GM18861 (cell line): ENCODE measurements around the gene OCEL1.
A peak's percentile ranks its signal among the peaks of the same experiment; 100 is the strongest.
"Not testable (repeated sequence)": the region's sequence is repeated elsewhere in the genome, so short reads cannot be mapped to it uniquely, and the experiment has no call there.

Source experiments
- ATAC-seq: cut with Tn5 transposase; IDR thresholded peaks from one replicate; pipeline ENCODE4 v1.9.1; 2021; ENCODE audit not compliant: unreplicated experiment

Gene OCEL1, protein sequence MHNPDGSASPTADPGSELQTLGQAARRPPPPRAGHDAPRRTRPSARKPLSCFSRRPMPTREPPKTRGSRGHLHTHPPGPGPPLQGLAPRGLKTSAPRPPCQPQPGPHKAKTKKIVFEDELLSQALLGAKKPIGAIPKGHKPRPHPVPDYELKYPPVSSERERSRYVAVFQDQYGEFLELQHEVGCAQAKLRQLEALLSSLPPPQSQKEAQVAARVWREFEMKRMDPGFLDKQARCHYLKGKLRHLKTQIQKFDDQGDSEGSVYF

DNA sequence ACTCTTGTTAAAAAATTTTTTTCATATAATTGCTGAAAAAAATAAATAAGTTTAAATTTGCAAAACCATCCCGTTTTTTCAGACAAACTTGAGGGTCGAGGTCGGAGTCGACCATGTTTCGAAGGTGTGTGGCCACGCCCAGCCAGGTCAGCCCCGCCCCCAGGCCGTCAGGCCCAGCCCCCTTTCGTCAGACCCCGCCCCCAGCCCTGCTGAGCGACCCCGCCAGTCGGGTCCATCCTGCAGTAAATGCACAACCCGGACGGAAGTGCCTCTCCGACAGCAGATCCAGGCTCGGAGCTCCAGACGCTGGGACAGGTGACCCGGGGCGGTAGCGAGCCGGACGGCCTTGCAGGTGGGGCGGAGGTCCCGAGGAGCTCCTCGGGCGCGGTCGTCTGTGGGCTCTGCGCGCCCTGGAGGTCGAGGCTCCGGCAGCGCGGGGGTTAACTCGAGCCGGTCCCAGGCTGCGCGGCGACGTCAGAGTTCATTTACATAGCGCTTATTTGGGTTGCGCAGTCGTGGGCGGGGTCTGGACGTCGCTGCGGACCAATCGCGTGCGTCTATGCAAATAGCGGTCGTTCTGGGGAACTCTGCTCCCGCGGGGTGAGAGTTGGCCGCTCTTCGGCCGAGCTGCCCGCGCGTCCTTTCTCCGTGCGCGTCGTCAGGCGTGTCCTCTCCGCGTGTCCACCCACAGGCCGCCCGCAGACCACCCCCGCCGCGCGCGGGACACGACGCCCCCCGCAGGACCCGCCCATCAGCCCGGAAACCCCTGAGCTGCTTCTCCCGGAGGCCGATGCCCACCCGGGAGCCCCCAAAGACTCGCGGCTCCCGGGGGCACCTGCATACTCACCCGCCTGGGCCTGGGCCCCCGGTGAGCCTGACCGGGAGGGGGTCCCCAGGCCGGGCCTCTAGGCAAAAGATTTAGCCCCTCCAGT, at the start of gene OCEL1:
Gene OCEL1 (plus strand): TSS at position 225 of the 932 bp plus-strand sequence. CDS start 22 bp downstream, at position 247.
- ATAC-seq: peak; percentile 85

DNA sequence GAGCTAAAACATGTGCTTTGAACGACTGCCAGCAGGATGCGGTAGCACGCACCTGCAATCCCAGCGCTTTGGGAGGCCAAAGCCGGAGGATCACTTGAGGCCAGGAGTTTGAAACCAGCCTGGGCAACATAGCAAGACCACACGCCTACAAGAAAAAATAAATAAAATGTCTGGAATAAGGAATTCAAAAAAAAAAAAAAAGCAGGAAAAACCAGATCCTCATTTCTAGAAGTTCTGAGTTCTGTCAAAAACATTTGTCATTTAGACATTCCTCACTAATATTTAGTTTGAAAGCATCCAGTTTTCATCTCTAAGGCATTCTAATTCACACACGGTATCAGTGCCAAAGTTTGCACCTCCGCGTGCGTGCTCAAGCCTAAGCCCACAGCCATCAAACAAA, 47.7 kb upstream of the OCEL1 start:
- ATAC-seq: no peak

DNA sequence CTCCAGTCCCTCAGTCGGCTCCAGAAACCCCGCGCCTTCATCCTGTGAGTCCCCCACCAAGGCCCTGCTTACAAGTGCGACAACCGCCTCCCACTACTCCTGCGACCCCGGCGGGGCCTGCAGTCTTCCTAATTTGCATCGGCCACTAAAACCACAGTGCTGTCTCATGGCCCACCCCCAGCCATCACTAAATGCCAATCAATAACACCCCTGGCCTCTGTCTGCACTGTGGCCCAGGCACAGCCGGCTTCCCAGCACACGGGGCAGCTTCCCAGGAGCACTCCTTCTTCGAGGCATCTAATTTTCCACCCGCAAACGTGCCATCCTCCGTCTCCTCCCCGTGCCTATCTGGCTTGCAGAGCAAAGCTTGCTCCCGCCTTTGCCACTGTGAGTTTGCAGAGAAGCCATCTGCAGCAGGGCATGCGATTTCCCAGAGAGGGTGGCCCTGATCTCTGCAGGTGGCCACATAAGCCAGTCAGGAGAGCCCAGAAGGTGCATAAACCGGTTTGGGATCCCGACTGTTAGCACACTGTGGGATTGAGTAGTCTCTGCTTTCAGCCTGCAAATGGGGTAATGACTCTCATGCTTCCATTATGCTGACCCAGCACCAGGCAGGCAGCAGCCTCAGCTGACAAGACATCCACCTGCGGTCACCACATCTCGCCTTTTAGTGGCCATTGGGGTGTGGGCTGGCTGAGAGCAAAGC, 44.9 kb upstream of the OCEL1 start:
- ATAC-seq: no peak

DNA sequence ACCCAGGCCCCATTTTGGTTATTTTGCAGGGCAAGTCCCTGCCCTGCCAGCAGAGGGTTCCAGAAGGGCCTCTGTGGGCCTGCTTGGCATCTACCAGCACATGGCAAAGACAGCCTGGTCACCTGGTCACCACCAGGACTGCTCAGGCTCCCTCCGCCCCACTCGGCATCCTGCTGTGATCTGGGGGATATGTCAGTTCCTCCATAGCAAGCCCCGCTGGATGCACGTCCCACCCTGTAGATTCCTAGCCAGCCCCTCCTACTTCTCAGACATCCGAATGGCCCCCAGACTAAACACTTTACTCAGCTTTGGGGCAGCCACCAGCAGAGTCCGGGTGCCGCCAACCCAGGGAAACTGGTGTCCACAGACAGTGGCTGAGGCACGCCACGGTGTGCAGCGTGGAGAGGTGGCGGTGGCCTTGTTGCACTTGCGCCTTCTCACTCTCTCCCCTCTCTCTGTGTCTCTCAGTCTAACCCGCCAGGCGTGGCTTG, 42.7 kb upstream of the OCEL1 start:
- ATAC-seq: no peak

DNA sequence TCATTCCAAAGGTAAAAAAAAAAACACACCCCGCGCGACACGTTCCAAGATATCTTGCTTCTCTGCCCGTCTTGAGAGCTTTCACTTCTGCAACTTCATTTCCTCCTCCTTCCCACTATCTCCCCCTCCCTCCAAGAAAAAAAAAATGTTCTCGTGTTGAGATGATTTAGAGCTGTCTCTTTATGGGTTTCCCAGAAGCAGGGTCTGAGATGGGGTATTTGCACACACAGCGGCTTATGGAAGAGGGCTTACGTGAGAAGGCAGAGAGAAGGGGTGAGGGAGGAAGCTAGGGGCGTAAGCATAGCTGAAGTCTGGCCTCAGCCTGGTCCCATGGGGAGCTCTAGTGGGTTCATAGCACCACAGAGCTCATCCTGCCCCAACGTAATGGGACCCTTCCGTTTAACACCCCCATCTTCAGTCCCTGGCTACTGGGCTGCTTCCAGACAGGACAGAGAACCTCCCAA, 42.1 kb upstream of the OCEL1 start:
- peak; percentile 66 for ATAC-seq

DNA sequence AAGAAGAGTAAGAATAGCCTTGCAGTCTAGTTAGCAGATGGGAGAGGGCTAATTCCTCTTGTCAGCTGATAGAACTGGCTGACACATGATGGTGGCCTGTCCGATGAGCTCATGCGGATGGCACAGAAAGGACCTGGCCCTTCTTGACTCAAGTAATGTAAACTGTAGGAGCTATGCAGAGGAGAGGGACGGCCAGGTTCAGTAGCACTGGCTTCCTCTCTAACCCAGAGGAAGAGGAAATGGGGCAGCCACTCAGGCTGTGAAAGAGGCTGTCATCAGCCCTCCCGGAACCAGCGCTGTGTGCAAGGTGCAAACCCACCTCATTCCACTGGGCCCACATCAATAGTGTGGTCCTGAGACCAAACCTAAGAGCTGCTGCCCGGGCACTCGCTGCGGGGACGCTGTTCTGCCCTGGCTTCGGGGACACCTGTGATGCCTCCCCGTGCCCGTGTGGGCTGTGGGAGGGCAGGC, 41.6 kb upstream of the OCEL1 start:
- peak; percentile 9 for ATAC-seq

DNA sequence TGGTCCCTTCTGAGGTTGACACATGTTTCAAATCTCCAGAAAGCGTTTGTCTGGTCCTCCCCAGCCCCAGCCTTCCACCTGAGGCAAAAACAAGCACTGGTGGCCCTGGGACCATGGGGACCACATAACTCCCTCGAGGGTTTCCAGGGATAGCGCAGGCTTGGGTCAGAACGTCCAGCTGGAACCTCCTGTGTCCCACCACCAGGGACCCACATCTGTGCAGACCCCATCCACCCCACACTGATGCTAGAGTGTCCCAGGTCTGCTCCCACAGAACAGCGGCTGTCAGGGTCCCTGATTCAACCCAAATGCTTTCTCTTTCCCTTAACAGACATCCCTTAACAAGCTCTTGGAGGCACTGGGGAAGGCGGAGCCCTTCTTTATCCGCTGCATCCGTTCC, 40.4 kb upstream of the OCEL1 start:
- no peak for ATAC-seq

DNA sequence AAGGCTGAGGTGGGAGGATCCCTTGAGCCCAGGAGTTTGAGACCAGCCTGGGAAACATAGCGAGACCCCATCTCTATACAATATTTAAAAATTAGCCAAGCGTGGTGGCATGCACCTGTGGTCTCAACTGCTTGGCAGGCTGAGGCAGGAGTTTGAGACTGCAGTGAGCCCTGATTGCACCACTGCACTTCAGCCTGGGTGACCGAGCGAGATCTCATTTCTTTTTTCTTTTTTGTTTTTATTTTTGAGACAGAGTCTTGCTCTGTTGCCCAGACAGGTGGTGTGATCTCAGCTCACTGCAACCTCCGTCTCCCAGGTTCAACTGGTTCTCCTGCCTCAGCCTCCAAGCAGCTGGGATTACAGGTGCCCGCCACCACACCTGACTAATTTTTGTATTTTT, 34.3 kb upstream of the OCEL1 start:
- ATAC-seq: not testable (repeated sequence)

DNA sequence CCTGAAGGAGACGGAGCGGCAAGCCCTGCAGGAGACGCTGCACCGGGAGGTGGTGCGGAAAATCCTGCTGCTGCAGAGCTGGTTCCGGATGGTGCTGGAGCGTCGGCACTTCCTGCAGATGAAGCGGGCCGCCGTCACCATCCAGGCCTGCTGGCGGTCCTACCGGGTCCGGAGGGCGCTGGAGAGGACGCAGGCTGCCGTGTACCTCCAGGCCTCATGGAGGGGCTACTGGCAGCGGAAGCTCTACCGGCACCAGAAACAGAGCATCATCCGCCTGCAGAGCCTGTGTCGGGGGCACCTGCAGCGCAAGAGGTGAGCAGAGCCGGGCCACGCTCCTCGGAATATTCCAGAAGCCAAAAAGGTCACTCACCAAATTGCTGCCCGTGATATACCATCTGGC, 33.3 kb upstream of the OCEL1 start:
- no peak for ATAC-seq

DNA sequence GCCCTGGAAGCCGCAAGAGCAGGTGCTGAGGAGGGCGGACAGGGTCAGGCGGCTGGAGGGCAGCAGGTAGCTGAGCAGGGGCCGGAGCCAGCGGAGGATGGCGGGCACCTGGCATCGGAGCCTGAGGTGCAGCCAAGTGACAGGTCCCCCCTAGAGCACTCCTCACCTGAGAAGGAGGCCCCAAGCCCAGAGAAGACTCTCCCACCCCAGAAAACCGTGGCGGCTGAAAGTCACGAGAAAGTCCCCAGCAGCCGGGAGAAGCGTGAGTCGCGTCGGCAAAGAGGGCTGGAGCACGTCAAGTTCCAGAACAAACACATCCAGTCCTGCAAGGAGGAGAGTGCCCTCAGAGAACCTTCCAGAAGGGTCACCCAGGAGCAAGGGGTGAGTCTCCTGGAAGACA, 31.4 kb upstream of the OCEL1 start:
- ATAC-seq: no peak

DNA sequence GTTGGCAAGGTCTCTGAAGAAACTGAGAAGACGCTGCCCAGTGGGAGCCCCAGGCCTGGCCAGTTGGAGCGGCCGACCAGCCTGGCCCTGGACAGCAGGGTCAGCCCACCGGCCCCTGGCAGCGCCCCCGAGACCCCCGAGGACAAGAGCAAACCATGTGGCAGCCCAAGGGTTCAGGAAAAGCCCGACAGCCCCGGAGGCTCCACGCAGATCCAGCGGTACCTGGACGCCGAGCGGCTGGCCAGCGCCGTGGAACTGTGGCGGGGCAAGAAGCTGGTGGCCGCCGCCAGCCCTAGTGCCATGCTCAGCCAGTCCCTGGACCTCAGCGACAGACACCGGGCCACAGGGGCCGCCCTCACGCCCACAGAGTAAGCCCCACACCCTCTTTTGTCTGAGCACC, 30.9 kb upstream of the OCEL1 start:
- no peak for ATAC-seq

DNA sequence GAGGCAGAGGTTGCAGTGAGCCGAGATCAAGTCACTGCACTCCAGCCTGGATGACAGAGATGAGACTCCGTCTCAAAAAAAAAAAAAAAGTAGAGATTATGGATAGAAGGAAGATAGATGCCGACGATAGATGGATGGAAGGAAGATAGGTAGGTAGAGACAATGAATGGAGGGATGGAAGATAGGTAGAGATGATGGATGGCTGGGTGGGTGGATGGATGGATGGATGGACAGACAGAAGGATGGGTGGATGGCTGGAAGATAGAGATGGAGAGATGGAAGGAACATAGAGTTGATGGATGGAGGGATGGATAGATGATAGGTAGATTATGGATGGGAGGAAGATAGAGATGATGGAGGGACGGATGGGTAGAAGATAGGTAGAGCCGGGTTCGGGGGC, 29.4 kb upstream of the OCEL1 start:
- ATAC-seq: no peak

DNA sequence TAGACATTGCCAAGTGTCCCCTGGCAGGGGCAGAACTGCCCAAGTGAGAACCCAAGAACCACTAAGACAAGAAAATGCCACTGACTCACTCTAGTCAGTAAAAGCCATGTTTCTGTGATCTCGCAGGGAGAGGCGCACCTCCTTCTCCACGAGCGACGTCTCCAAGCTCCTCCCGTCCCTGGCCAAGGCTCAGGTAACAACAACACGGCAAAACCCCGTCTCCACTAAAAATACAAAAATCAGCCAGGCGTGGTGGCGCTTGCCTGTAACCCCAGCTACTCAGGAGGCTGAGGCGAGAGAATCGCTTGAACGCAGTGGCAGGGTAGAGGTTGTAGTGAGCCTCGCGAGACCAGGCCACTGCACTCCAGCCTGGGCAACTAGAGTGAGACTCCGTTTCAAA, 28.4 kb upstream of the OCEL1 start:
- no peak for ATAC-seq

DNA sequence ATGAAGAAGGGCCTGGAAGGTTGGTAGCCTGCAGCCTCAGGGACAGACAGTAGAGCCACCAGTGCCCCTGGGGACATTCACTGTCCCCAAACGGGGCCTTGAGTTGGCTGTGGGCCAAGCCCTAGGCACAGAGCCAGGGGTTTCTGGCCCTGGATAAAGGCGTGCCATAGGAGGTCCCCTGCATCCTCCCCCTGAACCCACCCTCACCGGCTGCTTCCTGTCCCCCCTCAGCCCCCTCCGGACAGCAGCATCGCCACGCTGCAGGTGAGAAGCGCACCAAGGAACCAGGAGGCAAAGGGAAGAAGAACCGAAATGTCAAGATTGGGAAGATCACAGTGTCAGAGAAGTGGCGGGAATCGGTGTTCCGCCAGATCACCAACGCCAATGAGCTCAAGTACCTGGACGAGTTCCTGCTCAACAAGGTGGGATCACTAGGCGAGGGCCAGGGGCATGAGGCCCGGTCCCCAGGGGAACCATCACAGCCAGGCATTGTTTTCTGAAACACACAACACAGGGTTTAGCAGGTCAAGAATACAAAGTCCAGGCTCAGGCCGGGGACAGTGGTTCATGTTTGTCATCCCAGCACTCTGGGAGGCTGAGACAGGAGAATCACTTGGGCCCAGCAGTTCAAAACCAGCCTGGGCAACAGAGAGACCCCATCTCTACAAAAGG, 25.5 kb upstream of the OCEL1 start:
- ATAC-seq: no peak

DNA sequence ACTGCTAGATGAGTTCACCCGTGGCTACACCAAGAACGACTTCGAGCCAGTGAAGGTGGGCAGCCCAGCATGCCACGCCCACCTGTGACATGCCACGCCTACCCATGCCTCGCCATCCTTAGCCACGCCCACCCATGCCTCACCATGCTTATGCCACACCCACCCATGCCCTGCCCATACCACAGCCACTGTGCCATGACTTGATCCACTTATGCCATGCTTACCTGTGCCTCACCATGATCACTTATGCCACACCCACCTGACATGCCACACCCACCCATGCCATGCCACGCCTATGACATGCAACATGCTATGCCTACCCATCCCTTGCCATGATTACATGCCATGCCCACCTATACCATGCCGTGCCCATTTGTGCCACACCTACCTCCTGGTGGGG, 23.8 kb upstream of the OCEL1 start:
- ATAC-seq: no peak

DNA sequence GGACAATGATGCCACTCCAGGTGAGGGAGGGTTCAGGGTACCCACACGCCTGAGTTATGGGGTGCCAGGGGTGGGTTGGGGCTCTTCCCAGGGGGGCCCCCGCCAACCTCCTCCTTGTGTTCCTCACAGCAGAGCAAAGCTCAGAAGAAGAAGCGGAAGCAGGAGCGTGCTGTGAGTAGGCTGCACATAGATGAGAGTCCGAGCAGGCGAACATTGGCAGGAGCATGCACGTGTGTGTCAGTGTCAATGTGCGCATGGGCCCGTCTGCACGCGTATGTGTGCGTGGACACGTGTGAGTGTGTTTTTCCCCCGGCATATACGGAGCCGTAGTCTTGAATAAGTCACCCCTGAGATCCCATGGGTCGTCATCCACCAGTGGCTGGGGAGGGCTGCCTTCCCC, 23.3 kb upstream of the OCEL1 start:
- no peak for ATAC-seq

DNA sequence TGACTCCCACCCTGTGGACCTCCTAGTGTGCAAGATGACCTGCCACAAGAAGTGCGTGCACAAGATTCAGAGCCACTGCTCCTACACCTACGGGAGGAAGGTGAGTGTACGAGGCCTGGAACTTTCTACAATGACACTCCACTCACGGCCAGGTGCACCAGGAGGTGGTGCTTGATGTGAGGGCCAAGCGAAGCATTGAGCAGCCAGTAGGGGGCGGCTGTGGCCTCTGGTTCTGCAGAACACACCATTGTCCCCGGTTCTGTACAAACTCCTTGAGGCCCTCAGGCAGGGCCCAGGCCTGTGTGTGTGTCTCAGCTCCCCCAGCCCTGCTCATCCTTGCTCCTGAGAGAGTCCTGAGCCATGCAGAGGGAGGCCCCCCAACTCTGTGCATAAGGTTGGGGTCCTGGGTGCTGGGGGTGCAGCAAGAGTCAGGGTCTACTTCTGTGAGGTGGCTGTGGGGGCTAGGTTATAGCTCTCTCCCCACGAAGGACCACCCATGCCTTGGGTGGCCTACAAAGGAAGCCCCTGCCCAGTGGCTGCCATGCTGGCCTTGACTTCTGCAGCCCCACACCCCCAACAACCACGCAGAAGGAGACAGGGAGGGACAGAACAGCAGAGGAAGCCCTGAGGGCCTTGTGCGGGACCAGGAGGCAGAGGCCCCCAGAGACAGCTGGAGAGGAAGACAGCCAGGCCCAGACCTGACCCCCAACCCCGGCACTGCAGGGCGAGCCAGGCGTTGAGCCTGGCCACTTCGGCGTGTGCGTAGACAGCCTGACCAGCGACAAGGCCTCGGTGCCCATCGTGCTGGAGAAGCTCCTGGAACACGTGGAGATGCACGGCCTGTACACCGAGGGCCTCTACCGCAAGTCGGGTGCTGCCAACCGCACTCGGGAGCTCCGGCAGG, 20.5 kb upstream of the OCEL1 start:
- no peak for ATAC-seq

DNA sequence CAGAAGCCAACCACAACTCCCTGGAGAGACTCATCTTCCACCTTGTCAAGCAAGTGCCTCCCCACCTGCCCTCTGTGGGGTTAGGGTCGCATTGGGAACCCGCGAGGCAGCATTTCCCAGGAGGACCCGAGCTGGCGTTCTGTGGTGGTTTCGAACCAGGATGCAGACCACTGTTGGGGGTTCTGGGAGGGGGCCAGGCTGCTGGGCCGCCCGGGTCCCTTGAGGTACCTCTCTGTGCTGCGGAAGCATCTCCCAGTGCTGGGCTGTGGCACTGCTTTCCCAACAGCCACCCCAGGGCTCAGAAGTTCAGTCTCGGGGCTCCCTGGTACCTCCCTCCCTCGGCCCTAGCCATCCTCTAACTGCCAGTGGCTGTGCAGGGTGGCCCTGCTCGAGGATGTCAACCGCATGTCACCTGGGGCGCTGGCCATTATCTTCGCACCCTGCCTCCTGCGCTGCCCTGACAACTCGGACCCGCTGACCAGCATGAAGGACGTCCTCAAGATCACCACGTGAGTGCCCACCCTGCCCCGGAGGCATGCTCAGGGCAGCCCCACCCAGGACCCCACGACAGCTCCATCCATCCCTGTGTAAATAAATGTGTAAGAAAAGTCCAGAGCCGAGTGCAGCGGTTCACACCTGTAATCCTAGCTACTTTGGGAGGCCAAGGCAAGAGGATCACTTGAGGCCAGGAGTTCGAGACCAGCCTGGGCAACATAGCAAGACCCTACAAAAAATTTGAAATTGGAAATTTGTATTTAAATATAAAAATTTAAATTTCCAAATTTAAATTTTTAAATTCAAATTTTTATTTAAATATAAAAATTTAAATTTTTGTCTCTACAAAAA, 19.1 kb upstream of the OCEL1 start:
- ATAC-seq: no peak
